B cell (primary cell): ENCODE measurements around the gene CTDSPL2.

Experiments
- CTCF ChIP-seq: fragments of 200-600 bp; IDR thresholded peaks from one replicate; pipeline ENCODE4 v1.8.0; 2022; ENCODE audit warnings: antibody characterized with exemption, mild to moderate bottlenecking
- EZH2 ChIP-seq: IDR thresholded peaks from 2 replicates; pipeline ENCODE4 v1.6.1; 2012; ENCODE audit warnings: borderline replicate concordance, low read depth, mild to moderate bottlenecking, moderate library complexity, low read length; ENCODE audit not compliant: insufficient read depth, poor library complexity, severe bottlenecking

- TF ChIP-seq CTCF: no peak
- no peak for TF ChIP-seq EZH2
These were observed 13.4 kb upstream of the CTDSPL2 start for GRCh38 chr15:44414001-44414400.
